Brain microvascular endothelial cell (primary cell): Measurements from ENCODE around the gene RANBP3.
"Not testable (repeated sequence)": the region's sequence is repeated elsewhere in the genome, so short reads cannot be mapped to it uniquely, and the experiment has no call there.

Experiments
- DNase-seq: peaks from one replicate; pipeline ENCODE4 v3.0.0-alpha.2; 2020
- H3K27ac ChIP-seq: fragments of 250-450 bp; sonication (Bioruptor Pico); 2 replicates; pipeline ENCODE4 v1.5.1; 2020; ENCODE audit warnings: mild to moderate bottlenecking, moderate library complexity
- H3K27me3 ChIP-seq: fragments of 250-450 bp; sonication (Bioruptor Pico); replicated peaks from 2 replicates; pipeline ENCODE4 v1.5.1; 2020; ENCODE audit warnings: mild to moderate bottlenecking
- H3K36me3 ChIP-seq: fragments of 250-450 bp; sonication (Bioruptor Pico); replicated peaks from 2 replicates; pipeline ENCODE4 v1.5.1; 2020; ENCODE audit warnings: mild to moderate bottlenecking
- H3K4me3 ChIP-seq: 2 replicates; pipeline ENCODE4 v1.5.1; 2011; ENCODE audit warnings: low read depth, mild to moderate bottlenecking, control low read depth, low read length, moderate library complexity
- CTCF ChIP-seq: IDR thresholded peaks from 2 replicates; pipeline ENCODE4 v1.5.1; 2011; ENCODE audit warnings: low read depth, mild to moderate bottlenecking, moderate library complexity, low read length, control low read depth, inconsistent platforms; ENCODE audit errors: missing control alignments
- in situ Hi-C: cut with HindIII; loops from 2 replicates; pipeline ENCODE4 v1.10.0; 2017; ENCODE audit warnings: low sequenced_read_pairs, low pct_ligation_motif_present

RANBP3 gene

GRCh38 chr19:5977785-5978605, at the start of gene RANBP3:
Gene RANBP3 (minus strand): TSS chr19:5978140. CDS start chr19:5978082, 58 bp downstream.
- in situ Hi-C loops, result no loop called here
- H3K27me3 ChIP-seq, result no peaks in the 10 kb centered on the region

GRCh38 chr19:6026390-6027227, 48.7 kb upstream of the RANBP3 start:
- TF ChIP-seq CTCF, result no peak
- no peak overlapping the region for H3K27ac ChIP-seq
- H3K27me3 ChIP-seq, result no peaks in the 10 kb centered on the region
- no peaks in the 10 kb centered on the region for H3K36me3 ChIP-seq
- DNase-seq, result no peak
- in situ Hi-C loops, result loop anchor here (25.0 kb wide), 1 partner anchor 261 kb away; the partner anchor contains the start of gene MLLT1
- H3K4me3 ChIP-seq, result no peak overlapping the region

More at GRCh38 chr19:5977785-5978605, at the start of gene RANBP3:
- DNase-seq, result peak; percentile 97
- TF ChIP-seq CTCF, result no peak
- peak within 1 kb of the TSS; percentile 56 for H3K27ac ChIP-seq
- H3K4me3 ChIP-seq, result peak within 1 kb of the TSS; percentile 91
- peaks cover 13% of the 10 kb centered on the region for H3K36me3 ChIP-seq

- in situ Hi-C loops, result loop anchor here (25.0 kb wide), 1 partner anchor 263 kb away; the partner anchor contains the start of gene MLLT1
- H3K36me3 ChIP-seq, H3K27ac ChIP-seq, H3K4me3 ChIP-seq, DNase-seq, H3K27me3 ChIP-seq: not testable (repeated sequence)
Observed at GRCh38 chr19:6024756-6025155, 46.8 kb upstream of the RANBP3 start.

- no peaks in the 10 kb centered on the region for H3K36me3 ChIP-seq
- in situ Hi-C loops, result no loop called here
- no peak overlapping the region for H3K27ac ChIP-seq
- H3K4me3 ChIP-seq, result no peak overlapping the region
- DNase-seq, result no peak
- H3K27me3 ChIP-seq, result no peaks in the 10 kb centered on the region
- no peak for TF ChIP-seq CTCF
Observed at GRCh38 chr19:6023936-6024335, 46.0 kb upstream of the RANBP3 start.

- Histone ChIP-seq H3K27ac (peak overlapping the region; percentile 40), H3K27me3 (no peaks in the 10 kb centered on the region), H3K36me3 (no peaks in the 10 kb centered on the region), H3K4me3 (no peak overlapping the region)
- peak; percentile 34 for DNase-seq
- no peak for TF ChIP-seq CTCF
- in situ Hi-C loops, result no loop called here
Observed at GRCh38 chr19:6023085-6023682, 45.2 kb upstream of the RANBP3 start.
